ENCODE measurements around the gene FGR. TPM values are rescaled to one million over a fixed set of nuclear protein-coding genes. Genes with fewer than 3 reads are reported as not detected.

FGR gene
- total RNA-seq, 1 donor from 2014 or later, result 3.5 TPM

DNA sequence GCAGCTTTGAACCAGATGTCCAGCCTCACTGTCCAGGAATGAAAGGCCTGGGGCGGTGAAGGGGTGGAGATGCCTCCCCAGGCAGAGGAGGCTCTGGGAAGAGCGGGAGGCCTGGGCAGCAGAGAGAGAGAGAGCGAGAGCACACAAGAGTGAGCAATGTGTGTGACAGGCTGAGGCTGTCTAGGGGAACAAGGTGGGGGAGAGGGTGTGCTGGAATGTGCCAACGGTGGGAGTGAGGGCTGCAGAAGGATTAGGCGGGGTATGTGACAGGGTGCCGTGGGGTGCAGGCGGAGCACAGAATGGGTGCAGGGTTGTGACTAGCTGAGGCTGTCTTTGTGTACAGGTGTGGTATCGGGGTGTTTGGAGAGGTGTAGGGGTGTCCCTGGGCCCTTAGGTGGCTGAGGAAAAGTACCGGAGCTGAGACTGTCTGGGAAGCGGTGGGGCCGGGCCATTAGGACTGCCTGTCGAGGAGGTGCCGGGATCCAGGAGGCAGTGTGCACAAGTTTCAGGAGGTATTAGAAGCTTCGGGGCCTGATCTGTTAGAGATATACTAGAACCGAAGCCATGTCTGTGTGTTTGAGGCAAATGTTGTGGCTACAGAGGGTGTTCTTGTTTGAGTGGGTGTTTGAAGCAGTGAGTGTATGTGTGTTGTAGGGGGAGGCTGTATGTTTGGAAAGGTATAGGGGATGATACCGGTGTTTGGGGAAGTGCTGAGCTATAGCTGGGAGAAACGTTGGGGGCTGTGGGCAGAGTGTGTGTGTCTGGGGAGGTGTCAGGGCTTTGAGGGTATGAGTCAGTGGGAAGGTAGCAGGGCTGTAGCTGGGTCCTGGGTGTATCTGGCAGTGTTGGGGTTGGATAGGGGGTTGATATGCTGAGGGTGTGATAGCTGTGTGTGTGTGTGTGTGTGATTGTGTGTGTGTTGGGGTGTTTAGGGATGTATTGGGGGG, 40.1 kb downstream of the FGR start:
- no peak for TF ChIP-seq CTCF (IDR thresholded peaks at IDR 0.05; ENCODE audit: borderline replicate concordance)
- peak overlapping the region; percentile 98 for H3K27ac ChIP-seq (replicated peaks)
- peaks cover 100% of the 10 kb centered on the region for H3K4me1 ChIP-seq
- DNase-seq, result no peak
- no peak overlapping the region for H3K4me3 ChIP-seq
- no peaks in the 10 kb centered on the region for H3K36me3 ChIP-seq
- H3K9me3 ChIP-seq (replicated peaks), result no peaks in the 10 kb centered on the region
- no peaks in the 10 kb centered on the region for H3K27me3 ChIP-seq (ENCODE audit: low read depth)
- intact Hi-C loops (cut with micrococcal nuclease), result no loop called here

DNA sequence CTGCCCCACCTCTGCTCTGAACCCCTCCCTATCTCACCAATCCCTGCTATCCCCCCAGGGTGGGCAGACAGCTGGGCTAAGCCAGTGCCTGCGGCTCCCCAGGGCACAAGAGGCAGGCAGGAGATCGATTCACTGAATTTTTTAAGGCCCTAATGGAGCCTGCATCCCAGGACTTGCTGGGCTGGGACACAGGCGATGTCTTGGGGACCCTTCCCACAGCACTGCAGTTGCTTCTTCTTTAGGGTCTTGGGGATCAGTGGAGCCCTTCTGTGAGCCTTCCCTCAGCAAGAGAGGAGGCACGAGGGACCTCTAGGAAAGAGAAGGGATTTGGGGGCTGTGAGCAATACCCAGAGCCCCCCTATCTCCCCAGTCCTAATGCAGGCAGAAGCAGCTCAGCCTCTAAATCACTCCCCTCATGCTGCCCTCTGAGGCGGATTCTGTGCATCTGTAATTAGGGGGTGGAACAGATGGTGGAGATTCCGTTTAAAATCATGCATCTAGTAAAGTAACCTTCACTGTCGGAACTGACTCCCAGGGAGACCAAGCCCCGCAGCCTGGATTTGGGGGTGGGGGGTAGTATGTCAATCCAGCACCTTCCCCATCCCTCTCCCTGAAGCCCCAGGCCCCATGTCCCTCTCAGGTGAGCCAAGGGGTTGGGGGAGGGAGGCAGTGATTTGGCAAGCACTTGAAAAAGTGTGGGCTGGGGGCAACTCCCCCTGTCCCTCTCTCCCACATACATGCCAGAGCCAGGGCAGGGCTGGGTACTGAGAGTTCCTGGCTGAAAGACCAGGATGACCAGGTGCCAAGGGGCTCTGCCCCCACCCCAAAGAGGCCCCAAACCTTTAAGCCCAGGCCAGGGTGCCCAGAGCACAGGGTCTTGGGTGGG, 41.1 kb downstream of the FGR start:
- intact Hi-C loops (cut with micrococcal nuclease), result no loop called here
- Histone ChIP-seq H3K4me1 (peaks cover 100% of the 10 kb centered on the region), H3K27ac (replicated peaks) (peak overlapping the region; percentile 98), H3K4me3 (peak overlapping the region; percentile 33), H3K36me3 (no peaks in the 10 kb centered on the region), H3K27me3 (ENCODE audit: low read depth) (no peaks in the 10 kb centered on the region), H3K9me3 (replicated peaks) (no peaks in the 10 kb centered on the region)
- no peak for DNase-seq
- no peak for TF ChIP-seq CTCF (IDR thresholded peaks at IDR 0.05; ENCODE audit: borderline replicate concordance)

- no peak for DNase-seq
- no peak for TF ChIP-seq CTCF (IDR thresholded peaks at IDR 0.05; ENCODE audit: borderline replicate concordance)
- Histone ChIP-seq H3K9me3 (replicated peaks) (no peaks in the 10 kb centered on the region), H3K4me3 (peak overlapping the region; percentile 33), H3K27me3 (ENCODE audit: low read depth) (no peaks in the 10 kb centered on the region), H3K27ac (replicated peaks) (peak overlapping the region; percentile 98), H3K4me1 (peaks cover 100% of the 10 kb centered on the region), H3K36me3 (no peaks in the 10 kb centered on the region)
- intact Hi-C loops (cut with micrococcal nuclease), result no loop called here
Measured at GRCh38 chr1:27592931-27593677, 41.9 kb downstream of the FGR start.

GRCh38 chr1:27592232-27592930, 42.6 kb downstream of the FGR start:
- Histone ChIP-seq H3K36me3 (no peaks in the 10 kb centered on the region), H3K4me1 (peaks cover 100% of the 10 kb centered on the region), H3K27me3 (ENCODE audit: low read depth) (no peaks in the 10 kb centered on the region), H3K4me3 (peak overlapping the region; percentile 33), H3K9me3 (replicated peaks) (no peaks in the 10 kb centered on the region), H3K27ac (replicated peaks) (peak overlapping the region; percentile 98)
- no peak for DNase-seq
- no peak for TF ChIP-seq CTCF (IDR thresholded peaks at IDR 0.05; ENCODE audit: borderline replicate concordance)
- intact Hi-C loops (cut with micrococcal nuclease), result no loop called here
